Progenitor cell of endocrine pancreas (in vitro differentiated cells): ENCODE measurements around the gene FGF19. TPM values are rescaled to one million over a fixed set of nuclear protein-coding genes. Genes with fewer than 3 reads are reported as not detected.

Experiments used
- DNase-seq: peaks from one replicate; pipeline ENCODE4 v3.0.0; 2021; ENCODE audit warnings: low spot score; ENCODE audit not compliant: unreplicated experiment
- H3K27ac Mint-ChIP-seq: 2 replicates; pipeline ENCODE4 v1.8.0; 2021; ENCODE audit warnings: mild to moderate bottlenecking, moderate library complexity, mixed read lengths
- H3K27me3 Mint-ChIP-seq: 2 replicates; pipeline ENCODE4 v1.8.0; 2021; ENCODE audit warnings: mixed read lengths
- H3K36me3 Mint-ChIP-seq: 2 replicates; pipeline ENCODE4 v1.8.0; 2022; ENCODE audit warnings: mixed read lengths; ENCODE audit not compliant: insufficient read depth
- H3K4me1 Mint-ChIP-seq: 2 replicates; pipeline ENCODE4 v1.8.0; 2021; ENCODE audit warnings: low read depth, mixed read lengths
- H3K4me3 Mint-ChIP-seq: 2 replicates; pipeline ENCODE4 v1.8.0; 2021; ENCODE audit warnings: low read depth, mild to moderate bottlenecking, moderate library complexity, mixed read lengths
- H3K9me3 Mint-ChIP-seq: 2 replicates; pipeline ENCODE4 v1.8.0; 2021; ENCODE audit warnings: low read depth, mixed read lengths
- CTCF ChIP-seq: fragments of 200-600 bp; sonication (generic); IDR thresholded peaks from one replicate; pipeline ENCODE4 v1.5.0; 2021; ENCODE audit warnings: antibody characterized with exemption, mild to moderate bottlenecking; ENCODE audit not compliant: unreplicated experiment
- total RNA-seq: library from RNA; stranded (reverse); gene quantifications from 2 replicates; pipeline ENCODE4 v1.2.1, GENCODE V29; 2021

The FGF19 gene
- total RNA-seq, 1 donor from 2014 or later, result not detected

GRCh38 chr11:69729252-69729651 lies 25.4 kb upstream of the FGF19 start:
- Mint-ChIP-seq H3K27ac (no peak overlapping the region), H3K27me3 (peaks cover 36% of the 10 kb centered on the region), H3K4me3 (no peak overlapping the region), H3K4me1 (no peaks in the 10 kb centered on the region), H3K36me3 (no peaks in the 10 kb centered on the region), H3K9me3 (peaks cover 1% of the 10 kb centered on the region)
- DNase-seq, result no peak
- TF ChIP-seq CTCF, result no peak

GRCh38 chr11:69727266-69727665 lies 23.4 kb upstream of the FGF19 start:
- no peaks in the 10 kb centered on the region for H3K36me3 Mint-ChIP-seq
- no peak overlapping the region for H3K4me3 Mint-ChIP-seq
- H3K9me3 Mint-ChIP-seq, result no peaks in the 10 kb centered on the region
- H3K4me1 Mint-ChIP-seq, result no peaks in the 10 kb centered on the region
- H3K27me3 Mint-ChIP-seq, result peaks cover 37% of the 10 kb centered on the region
- DNase-seq, result no peak
- TF ChIP-seq CTCF, result no peak
- H3K27ac Mint-ChIP-seq, result no peak overlapping the region

GRCh38 chr11:69726481-69726880 lies 22.7 kb upstream of the FGF19 start:
- H3K36me3 Mint-ChIP-seq, result no peaks in the 10 kb centered on the region
- peaks cover 37% of the 10 kb centered on the region for H3K27me3 Mint-ChIP-seq
- H3K4me3 Mint-ChIP-seq, result no peak overlapping the region
- no peak for TF ChIP-seq CTCF
- no peaks in the 10 kb centered on the region for H3K4me1 Mint-ChIP-seq
- H3K9me3 Mint-ChIP-seq, result no peaks in the 10 kb centered on the region
- DNase-seq, result no peak
- H3K27ac Mint-ChIP-seq, result no peak overlapping the region

- Mint-ChIP-seq H3K4me3 (no peak overlapping the region), H3K4me1 (no peaks in the 10 kb centered on the region), H3K36me3 (no peaks in the 10 kb centered on the region), H3K9me3 (no peaks in the 10 kb centered on the region), H3K27ac (no peak overlapping the region), H3K27me3 (peaks cover 40% of the 10 kb centered on the region)
- no peak for TF ChIP-seq CTCF
- no peak for DNase-seq
These were observed 22.2 kb upstream of the FGF19 start for GRCh38 chr11:69726019-69726418.

- Mint-ChIP-seq H3K4me1 (no peaks in the 10 kb centered on the region), H3K27ac (no peak overlapping the region), H3K36me3 (no peaks in the 10 kb centered on the region), H3K9me3 (no peaks in the 10 kb centered on the region), H3K27me3 (peaks cover 48% of the 10 kb centered on the region), H3K4me3 (no peak overlapping the region)
- no peak for DNase-seq
- TF ChIP-seq CTCF, result peak; percentile 32
These were observed 17.9 kb upstream of the FGF19 start for GRCh38 chr11:69721745-69722144.
